ENCODE data around the gene RAB28.
"Not testable (repeated sequence)": the region's sequence is repeated elsewhere in the genome, so short reads cannot be mapped to it uniquely, and the experiment has no call there.

Gene RAB28

GRCh38 chr4:13413729-13414437 is 70.3 kb downstream of the RAB28 start:
- no peak overlapping the region for H3K4me2 ChIP-seq (ENCODE audit: low read length)
- no peaks in the 10 kb centered on the region for H3K9me2 ChIP-seq (ENCODE audit: low read depth, low read length)
- no peaks in the 10 kb centered on the region for H3K4me1 ChIP-seq (ENCODE audit: insufficient read depth, low read length, severe bottlenecking)
- no peaks in the 10 kb centered on the region for H3K36me3 ChIP-seq (ENCODE audit: insufficient read depth, low read length)
- TF ChIP-seq CTCF (IDR thresholded peaks at IDR 0.05; ENCODE audit: low read length) (no peak), EZH2 (IDR thresholded peaks at IDR 0.05; ENCODE audit: borderline replicate concordance, low read length) (no peak)
- no peak overlapping the region for H3K27ac ChIP-seq (ENCODE audit: low read depth, low read length, poor library complexity, severe bottlenecking)
- no peak overlapping the region for H3K9ac ChIP-seq (ENCODE audit: low read length)
- H3K79me2 ChIP-seq (ENCODE audit: insufficient read depth, low read length), result no peaks in the 10 kb centered on the region
- H2AFZ ChIP-seq (ENCODE audit: low read length), result no peak overlapping the region
- no peaks in the 10 kb centered on the region for H3F3A ChIP-seq (ENCODE audit: insufficient read depth, low read length)
- H3K27me3 ChIP-seq (ENCODE audit: insufficient read depth, low read length), result no peaks in the 10 kb centered on the region
- H4K20me1 ChIP-seq (ENCODE audit: insufficient read depth, low read length), result no peaks in the 10 kb centered on the region
- H3K4me3 ChIP-seq (ENCODE audit: low read depth, low read length, poor library complexity, severe bottlenecking), result no peak overlapping the region
- H3K9me3 ChIP-seq (ENCODE audit: low read length), result no peaks in the 10 kb centered on the region

GRCh38 chr4:13411942-13412341 is 72.2 kb downstream of the RAB28 start:
- Histone ChIP-seq H3F3A (ENCODE audit: insufficient read depth, low read length) (no peaks in the 10 kb centered on the region), H3K79me2 (ENCODE audit: insufficient read depth, low read length) (no peaks in the 10 kb centered on the region), H3K27me3 (ENCODE audit: insufficient read depth, low read length) (no peaks in the 10 kb centered on the region), H3K9me3 (ENCODE audit: low read length) (no peaks in the 10 kb centered on the region), H3K9me2 (ENCODE audit: low read depth, low read length) (no peaks in the 10 kb centered on the region), H4K20me1 (ENCODE audit: insufficient read depth, low read length) (no peaks in the 10 kb centered on the region), H3K4me1 (ENCODE audit: insufficient read depth, low read length, severe bottlenecking) (no peaks in the 10 kb centered on the region), H3K27ac (ENCODE audit: low read depth, low read length, poor library complexity, severe bottlenecking) (no peak overlapping the region), H3K4me3 (ENCODE audit: low read depth, low read length, poor library complexity, severe bottlenecking) (no peak overlapping the region), H3K9ac (ENCODE audit: low read length) (no peak overlapping the region), H2AFZ (ENCODE audit: low read length) (no peak overlapping the region), H3K4me2 (ENCODE audit: low read length) (no peak overlapping the region), H3K36me3 (ENCODE audit: insufficient read depth, low read length) (no peaks in the 10 kb centered on the region)
- TF ChIP-seq EZH2 (IDR thresholded peaks at IDR 0.05; ENCODE audit: borderline replicate concordance, low read length), result no peak
- TF ChIP-seq CTCF (IDR thresholded peaks at IDR 0.05; ENCODE audit: low read length), result no peak

GRCh38 chr4:13409324-13409723 is 74.8 kb downstream of the RAB28 start:
- H3K36me3 ChIP-seq (ENCODE audit: insufficient read depth, low read length), result no peaks in the 10 kb centered on the region
- no peaks in the 10 kb centered on the region for H3K27me3 ChIP-seq (ENCODE audit: insufficient read depth, low read length)
- no peak overlapping the region for H3K4me3 ChIP-seq (ENCODE audit: low read depth, low read length, poor library complexity, severe bottlenecking)
- H3K9me3 ChIP-seq (ENCODE audit: low read length), result no peaks in the 10 kb centered on the region
- TF ChIP-seq CTCF (IDR thresholded peaks at IDR 0.05; ENCODE audit: low read length) (no peak), EZH2 (IDR thresholded peaks at IDR 0.05; ENCODE audit: borderline replicate concordance, low read length) (no peak)
- H3K9ac ChIP-seq (ENCODE audit: low read length), result no peak overlapping the region
- H3K9me2 ChIP-seq (ENCODE audit: low read depth, low read length), result no peaks in the 10 kb centered on the region
- H3K4me1 ChIP-seq (ENCODE audit: insufficient read depth, low read length, severe bottlenecking), result no peaks in the 10 kb centered on the region
- H2AFZ ChIP-seq (ENCODE audit: low read length), result no peak overlapping the region
- H3K79me2 ChIP-seq (ENCODE audit: insufficient read depth, low read length), result no peaks in the 10 kb centered on the region
- H3K4me2 ChIP-seq (ENCODE audit: low read length), result no peak overlapping the region
- no peak overlapping the region for H3K27ac ChIP-seq (ENCODE audit: low read depth, low read length, poor library complexity, severe bottlenecking)
- H4K20me1 ChIP-seq (ENCODE audit: insufficient read depth, low read length), result no peaks in the 10 kb centered on the region
- no peaks in the 10 kb centered on the region for H3F3A ChIP-seq (ENCODE audit: insufficient read depth, low read length)

- H3K36me3 ChIP-seq (ENCODE audit: insufficient read depth, low read length); H3K27ac ChIP-seq (ENCODE audit: low read depth, low read length, poor library complexity, severe bottlenecking); H4K20me1 ChIP-seq (ENCODE audit: insufficient read depth, low read length); H3K27me3 ChIP-seq (ENCODE audit: insufficient read depth, low read length); H3K9me3 ChIP-seq (ENCODE audit: low read length); H3K4me3 ChIP-seq (ENCODE audit: low read depth, low read length, poor library complexity, severe bottlenecking); H3K9me2 ChIP-seq (ENCODE audit: low read depth, low read length); H3K9ac ChIP-seq (ENCODE audit: low read length); H3K4me1 ChIP-seq (ENCODE audit: insufficient read depth, low read length, severe bottlenecking); H3K4me2 ChIP-seq (ENCODE audit: low read length); H3F3A ChIP-seq (ENCODE audit: insufficient read depth, low read length); H2AFZ ChIP-seq (ENCODE audit: low read length); H3K79me2 ChIP-seq (ENCODE audit: insufficient read depth, low read length): not testable (repeated sequence)
Observed at GRCh38 chr4:13406156-13406555, 78.0 kb downstream of the RAB28 start.
